GM23338 (cell line): ENCODE data around the gene TENM4. TPM values are rescaled to one million over a fixed set of nuclear protein-coding genes. Genes with fewer than 3 reads are reported as not detected.

Experiments
- ATAC-seq: fragments of 200-7000 bp; cut with Tn5 transposase; 3 replicates; pipeline ENCODE4 v1.9.1; 2020
- DNase-seq: peaks from one replicate; pipeline ENCODE4 v3.0.0-alpha.2; 2015; ENCODE audit warnings: low spot score
- H2AFZ ChIP-seq: fragments of 200-600 bp; sonication (generic); 2 replicates; pipeline ENCODE4 v1.8.0; 2016; ENCODE audit warnings: antibody characterized with exemption, mild to moderate bottlenecking, moderate library complexity
- H3F3A ChIP-seq: fragments of 200-600 bp; sonication (generic); replicated peaks from 2 replicates; pipeline ENCODE4 v1.8.0; 2017; ENCODE audit warnings: antibody characterized with exemption, mixed run types, low read depth
- H3K27ac ChIP-seq: fragments of 200-600 bp; sonication (generic); 2 replicates; pipeline ENCODE4 v1.6.1; 2016; ENCODE audit warnings: low read depth
- H3K27me3 ChIP-seq: fragments of 200-600 bp; sonication (generic); 2 replicates; pipeline ENCODE4 v1.8.0; 2016; ENCODE audit warnings: mild to moderate bottlenecking, mixed run types, moderate library complexity; ENCODE audit not compliant: insufficient read depth
- H3K36me3 ChIP-seq: fragments of 200-600 bp; sonication (generic); 2 replicates; pipeline ENCODE4 v1.8.0; 2016; ENCODE audit warnings: mild to moderate bottlenecking; ENCODE audit not compliant: insufficient read depth
- H3K4me1 ChIP-seq: fragments of 200-600 bp; sonication (generic); 2 replicates; pipeline ENCODE4 v1.8.0; 2016; ENCODE audit warnings: mild to moderate bottlenecking, moderate library complexity; ENCODE audit not compliant: insufficient read depth
- H3K4me2 ChIP-seq: fragments of 200-600 bp; sonication (generic); 2 replicates; pipeline ENCODE4 v1.7.1; 2017; ENCODE audit warnings: mixed run types
- H3K4me3 ChIP-seq: fragments of 200-600 bp; sonication (generic); 2 replicates; pipeline ENCODE4 v1.6.1; 2016; ENCODE audit warnings: mixed run types
- H3K79me2 ChIP-seq: fragments of 200-600 bp; sonication (generic); replicated peaks from 2 replicates; pipeline ENCODE4 v1.8.0; 2017; ENCODE audit warnings: mild to moderate bottlenecking; ENCODE audit not compliant: insufficient read depth
- H3K9me2 ChIP-seq: fragments of 200-600 bp; sonication (generic); 2 replicates; pipeline ENCODE4 v1.8.0; 2017; ENCODE audit not compliant: insufficient read depth
- H4K20me1 ChIP-seq: fragments of 200-600 bp; sonication (generic); replicated peaks from 2 replicates; pipeline ENCODE4 v1.8.0; 2017; ENCODE audit warnings: mild to moderate bottlenecking; ENCODE audit not compliant: insufficient read depth
- H3K27ac Mint-ChIP-seq: 2 replicates; pipeline ENCODE4 v1.8.0; 2020; ENCODE audit warnings: inconsistent platforms, mild to moderate bottlenecking, moderate library complexity, mixed read lengths
- H3K27me3 Mint-ChIP-seq: 3 replicates; pipeline ENCODE4 v1.8.0; 2022; ENCODE audit warnings: low read depth, mild to moderate bottlenecking, moderate library complexity, mixed read lengths, inconsistent platforms; ENCODE audit not compliant: insufficient read depth, poor library complexity
- H3K36me3 Mint-ChIP-seq: 3 replicates; pipeline ENCODE4 v1.8.0; 2021; ENCODE audit warnings: low read depth, mild to moderate bottlenecking, inconsistent platforms, moderate library complexity, mixed read lengths
- H3K4me1 Mint-ChIP-seq: 3 replicates; pipeline ENCODE4 v1.8.0; 2020; ENCODE audit warnings: mild to moderate bottlenecking, inconsistent platforms, mixed read lengths
- H3K4me3 Mint-ChIP-seq: 3 replicates; pipeline ENCODE4 v1.8.0; 2021; ENCODE audit warnings: moderate library complexity, mild to moderate bottlenecking, inconsistent platforms, mixed read lengths
- H3K9me3 Mint-ChIP-seq: 3 replicates; pipeline ENCODE4 v1.8.0; 2020; ENCODE audit warnings: moderate library complexity, mild to moderate bottlenecking, inconsistent platforms, mixed read lengths
- ETS1 ChIP-seq: IDR thresholded peaks from 2 replicates; pipeline ENCODE4 v1.6.1; 2016; ENCODE audit warnings: antibody characterized with exemption
- EZH2 ChIP-seq: fragments of 200-600 bp; sonication (generic); IDR thresholded peaks from one replicate; pipeline ENCODE4 v1.8.0; 2017; ENCODE audit warnings: antibody characterized with exemption, mild to moderate bottlenecking, low read depth; ENCODE audit not compliant: unreplicated experiment
- REST ChIP-seq: IDR thresholded peaks from one replicate; pipeline ENCODE4 v1.6.1; 2018; ENCODE audit warnings: antibody characterized with exemption; ENCODE audit not compliant: unreplicated experiment
- STAT1 ChIP-seq: IDR thresholded peaks from one replicate; pipeline ENCODE4 v1.6.1; 2016; ENCODE audit warnings: antibody characterized with exemption; ENCODE audit not compliant: unreplicated experiment
- ZNF114 ChIP-seq: fragments of 250-450 bp; sonication (Bioruptor Pico); IDR thresholded peaks from 2 replicates; pipeline ENCODE4 v1.5.0; 2020; ENCODE audit warnings: mild to moderate bottlenecking, moderate library complexity
- polyA plus RNA-seq: library from polyadenylated mRNA; unstranded; fragments of >200 nt; fragmentation: Nextera tagmentation; extraction: Ambion mirVana; gene quantifications from 2 replicates; pipeline ENCODE4 v1.2.1, GENCODE V29; 2016
- total RNA-seq: library from RNA; depleted of rRNA; stranded (reverse); fragments of >200 nt; shearing (Covaris generic); gene quantifications from 2 replicates; pipeline ENCODE4 v1.2.3, GENCODE V29; 2014
- TF ChIP-seq, protein P1 (sequence below): fragments of 250-450 bp; sonication (Bioruptor Pico); IDR thresholded peaks from 2 replicates; pipeline ENCODE4 v1.5.0; 2020; ENCODE audit warnings: mild to moderate bottlenecking, moderate library complexity

TENM4 gene
- total and polyA plus RNA-seq, 2 experiments from 2014 or later: 7.3 TPM

DNA sequence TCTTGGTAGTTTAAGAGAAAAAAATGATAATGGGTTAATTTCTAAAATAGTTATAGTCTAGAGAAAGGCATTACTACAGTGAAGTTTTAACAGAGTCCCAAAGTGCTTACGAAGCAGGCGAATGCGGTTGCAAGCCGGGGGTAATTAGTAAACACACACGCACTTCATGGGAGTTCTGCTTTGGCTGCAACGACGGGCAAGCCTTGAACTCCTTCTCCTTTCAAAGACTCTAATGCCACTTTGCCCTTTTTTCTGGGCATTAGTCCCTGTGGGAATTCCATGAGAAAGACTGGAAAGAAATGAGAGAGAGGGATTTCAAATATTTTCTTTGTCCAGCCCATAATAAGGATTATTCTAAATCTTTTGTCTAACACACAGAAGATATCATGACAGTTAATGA is 66.1 kb downstream of the TENM4 start (continued):
- TF ChIP-seq, protein P1, sequence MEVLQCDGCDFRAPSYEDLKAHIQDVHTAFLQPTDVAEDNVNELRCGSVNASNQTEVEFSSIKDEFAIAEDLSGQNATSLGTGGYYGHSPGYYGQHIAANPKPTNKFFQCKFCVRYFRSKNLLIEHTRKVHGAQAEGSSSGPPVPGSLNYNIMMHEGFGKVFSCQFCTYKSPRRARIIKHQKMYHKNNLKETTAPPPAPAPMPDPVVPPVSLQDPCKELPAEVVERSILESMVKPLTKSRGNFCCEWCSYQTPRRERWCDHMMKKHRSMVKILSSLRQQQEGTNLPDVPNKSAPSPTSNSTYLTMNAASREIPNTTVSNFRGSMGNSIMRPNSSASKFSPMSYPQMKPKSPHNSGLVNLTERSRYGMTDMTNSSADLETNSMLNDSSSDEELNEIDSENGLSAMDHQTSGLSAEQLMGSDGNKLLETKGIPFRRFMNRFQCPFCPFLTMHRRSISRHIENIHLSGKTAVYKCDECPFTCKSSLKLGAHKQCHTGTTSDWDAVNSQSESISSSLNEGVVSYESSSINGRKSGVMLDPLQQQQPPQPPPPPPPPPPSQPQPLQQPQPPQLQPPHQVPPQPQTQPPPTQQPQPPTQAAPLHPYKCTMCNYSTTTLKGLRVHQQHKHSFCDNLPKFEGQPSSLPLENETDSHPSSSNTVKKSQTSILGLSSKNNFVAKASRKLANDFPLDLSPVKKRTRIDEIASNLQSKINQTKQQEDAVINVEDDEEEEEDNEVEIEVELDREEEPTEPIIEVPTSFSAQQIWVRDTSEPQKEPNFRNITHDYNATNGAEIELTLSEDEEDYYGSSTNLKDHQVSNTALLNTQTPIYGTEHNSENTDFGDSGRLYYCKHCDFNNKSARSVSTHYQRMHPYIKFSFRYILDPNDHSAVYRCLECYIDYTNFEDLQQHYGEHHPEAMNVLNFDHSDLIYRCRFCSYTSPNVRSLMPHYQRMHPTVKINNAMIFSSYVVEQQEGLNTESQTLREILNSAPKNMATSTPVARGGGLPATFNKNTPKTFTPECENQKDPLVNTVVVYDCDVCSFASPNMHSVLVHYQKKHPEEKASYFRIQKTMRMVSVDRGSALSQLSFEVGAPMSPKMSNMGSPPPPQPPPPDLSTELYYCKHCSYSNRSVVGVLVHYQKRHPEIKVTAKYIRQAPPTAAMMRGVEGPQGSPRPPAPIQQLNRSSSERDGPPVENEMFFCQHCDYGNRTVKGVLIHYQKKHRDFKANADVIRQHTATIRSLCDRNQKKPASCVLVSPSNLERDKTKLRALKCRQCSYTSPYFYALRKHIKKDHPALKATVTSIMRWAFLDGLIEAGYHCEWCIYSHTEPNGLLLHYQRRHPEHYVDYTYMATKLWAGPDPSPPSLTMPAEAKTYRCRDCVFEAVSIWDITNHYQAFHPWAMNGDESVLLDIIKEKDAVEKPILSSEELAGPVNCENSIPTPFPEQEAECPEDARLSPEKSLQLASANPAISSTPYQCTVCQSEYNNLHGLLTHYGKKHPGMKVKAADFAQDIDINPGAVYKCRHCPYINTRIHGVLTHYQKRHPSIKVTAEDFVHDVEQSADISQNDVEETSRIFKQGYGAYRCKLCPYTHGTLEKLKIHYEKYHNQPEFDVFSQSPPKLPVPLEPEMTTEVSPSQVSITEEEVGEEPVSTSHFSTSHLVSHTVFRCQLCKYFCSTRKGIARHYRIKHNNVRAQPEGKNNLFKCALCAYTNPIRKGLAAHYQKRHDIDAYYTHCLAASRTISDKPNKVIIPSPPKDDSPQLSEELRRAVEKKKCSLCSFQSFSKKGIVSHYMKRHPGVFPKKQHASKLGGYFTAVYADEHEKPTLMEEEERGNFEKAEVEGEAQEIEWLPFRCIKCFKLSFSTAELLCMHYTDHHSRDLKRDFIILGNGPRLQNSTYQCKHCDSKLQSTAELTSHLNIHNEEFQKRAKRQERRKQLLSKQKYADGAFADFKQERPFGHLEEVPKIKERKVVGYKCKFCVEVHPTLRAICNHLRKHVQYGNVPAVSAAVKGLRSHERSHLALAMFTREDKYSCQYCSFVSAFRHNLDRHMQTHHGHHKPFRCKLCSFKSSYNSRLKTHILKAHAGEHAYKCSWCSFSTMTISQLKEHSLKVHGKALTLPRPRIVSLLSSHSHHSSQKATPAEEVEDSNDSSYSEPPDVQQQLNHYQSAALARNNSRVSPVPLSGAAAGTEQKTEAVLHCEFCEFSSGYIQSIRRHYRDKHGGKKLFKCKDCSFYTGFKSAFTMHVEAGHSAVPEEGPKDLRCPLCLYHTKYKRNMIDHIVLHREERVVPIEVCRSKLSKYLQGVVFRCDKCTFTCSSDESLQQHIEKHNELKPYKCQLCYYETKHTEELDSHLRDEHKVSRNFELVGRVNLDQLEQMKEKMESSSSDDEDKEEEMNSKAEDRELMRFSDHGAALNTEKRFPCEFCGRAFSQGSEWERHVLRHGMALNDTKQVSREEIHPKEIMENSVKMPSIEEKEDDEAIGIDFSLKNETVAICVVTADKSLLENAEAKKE (CRISPR knock-in tag): no peak
- no peak for TF ChIP-seq STAT1

DNA sequence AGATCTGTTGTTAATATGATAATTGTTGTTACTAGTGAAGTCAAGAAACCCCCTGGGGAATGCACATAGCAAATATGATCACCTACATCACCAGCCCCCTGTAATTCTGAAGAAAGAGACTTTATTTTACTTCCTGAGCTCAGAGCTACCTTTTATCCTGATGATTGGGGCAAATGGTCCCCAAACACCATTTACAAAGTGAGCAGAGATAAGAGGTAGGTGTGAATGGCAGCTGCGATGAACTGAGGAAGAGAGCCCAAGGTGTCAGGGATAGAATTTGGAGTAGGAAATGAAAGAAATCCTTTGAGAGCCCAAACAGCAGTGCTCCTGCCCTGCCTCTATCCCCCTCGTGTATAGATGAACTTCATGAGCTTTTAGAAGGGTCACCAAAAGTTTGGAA is 69.1 kb downstream of the TENM4 start:
- Mint-ChIP-seq H3K4me1 (peaks cover 44% of the 10 kb centered on the region), H3K36me3 (peaks cover 2% of the 10 kb centered on the region), H3K27ac (no peak overlapping the region), H3K27me3 (peaks cover 4% of the 10 kb centered on the region), H3K9me3 (peaks cover 1% of the 10 kb centered on the region; the same call in 2 of the 3 replicates), H3K4me3 (no peak overlapping the region)
- H3K4me1 ChIP-seq: peaks cover 38% of the 10 kb centered on the region
- no peaks in the 10 kb centered on the region for H4K20me1 ChIP-seq
- H3F3A ChIP-seq: 0 out of 2 replicates have a peak, but pooled peaks cover 3% of the 10 kb centered on the region
- DNase-seq (no peak), ATAC-seq (no peak)
- H3K4me3 ChIP-seq: no peak overlapping the region
- H2AFZ ChIP-seq: no peak overlapping the region
- no peaks in the 10 kb centered on the region for H3K79me2 ChIP-seq
- H3K27me3 ChIP-seq: no peaks in the 10 kb centered on the region
- TF ChIP-seq STAT1: no peak
- no peak for TF ChIP-seq EZH2
- TF ChIP-seq ZNF114 (CRISPR knock-in tag): no peak
- no peak for TF ChIP-seq ETS1
- no peak for TF ChIP-seq REST
- no peaks in the 10 kb centered on the region for H3K36me3 ChIP-seq
- no peak overlapping the region for H3K27ac ChIP-seq
- H3K9me2 ChIP-seq: no peaks in the 10 kb centered on the region
- H3K4me2 ChIP-seq: no peak overlapping the region
